ENCODE data around the gene GOSR1.

DNA sequence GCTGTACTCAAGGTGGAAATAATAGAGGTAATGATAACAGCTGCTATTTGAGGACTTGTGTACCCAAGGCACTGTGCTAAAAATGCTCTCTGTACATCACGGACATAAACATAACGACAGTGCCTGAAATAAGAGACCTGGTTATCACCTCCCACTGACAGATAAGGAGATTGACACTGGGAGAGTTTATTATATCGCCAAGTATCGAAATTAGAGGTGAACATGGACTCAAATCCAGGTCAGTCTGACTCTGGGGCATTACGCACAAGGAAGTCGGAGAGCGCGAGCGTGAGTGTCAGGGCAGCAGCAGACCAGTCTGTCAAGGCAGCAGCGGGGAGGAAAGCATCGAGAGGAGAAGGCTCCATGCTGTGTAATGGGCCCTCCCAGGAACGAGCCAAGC, 57.1 kb downstream of the GOSR1 start:
- TF ChIP-seq GATA3 (IDR thresholded peaks at IDR 0.05; ENCODE audit: low read depth, low read length) (no peak), GATA2 (IDR thresholded peaks at IDR 0.05; ENCODE audit: low read depth, low read length) (no peak)
